GM19452 (cell line): Measurements from ENCODE around the gene DNAAF5.
"Not testable (repeated sequence)": the region's sequence is repeated elsewhere in the genome, so short reads cannot be mapped to it uniquely, and the experiment has no call there.

Experiments
- ATAC-seq: cut with Tn5 transposase; IDR thresholded peaks from one replicate; pipeline ENCODE4 v1.9.1; 2021; ENCODE audit not compliant: unreplicated experiment

Gene DNAAF5

GRCh38 chr7:780081-780480 lies 53.6 kb downstream of the DNAAF5 start:
- no peak for ATAC-seq

DNA sequence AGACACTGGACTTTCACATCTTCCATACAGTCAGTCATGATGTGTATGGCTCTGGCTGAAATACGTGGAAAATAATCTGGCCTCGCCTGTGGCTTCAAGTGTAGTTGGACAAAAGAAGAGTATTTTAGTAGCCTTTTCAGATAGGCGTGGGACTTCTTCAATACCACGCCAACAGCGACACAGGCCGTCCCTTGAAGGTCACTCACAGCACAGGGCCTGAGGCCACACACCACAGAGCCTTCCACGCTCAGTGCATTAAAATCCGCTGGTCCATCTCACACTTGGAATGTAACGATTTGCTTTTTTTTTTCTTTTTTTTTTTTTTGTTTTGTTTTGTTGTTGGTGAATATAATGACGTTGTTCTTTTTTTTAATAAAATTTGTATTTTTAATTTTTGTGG lies 54.0 kb downstream of the DNAAF5 start:
- ATAC-seq: no peak

GRCh38 chr7:781186-781849 lies 54.8 kb downstream of the DNAAF5 start:
- ATAC-seq: no peak

DNA sequence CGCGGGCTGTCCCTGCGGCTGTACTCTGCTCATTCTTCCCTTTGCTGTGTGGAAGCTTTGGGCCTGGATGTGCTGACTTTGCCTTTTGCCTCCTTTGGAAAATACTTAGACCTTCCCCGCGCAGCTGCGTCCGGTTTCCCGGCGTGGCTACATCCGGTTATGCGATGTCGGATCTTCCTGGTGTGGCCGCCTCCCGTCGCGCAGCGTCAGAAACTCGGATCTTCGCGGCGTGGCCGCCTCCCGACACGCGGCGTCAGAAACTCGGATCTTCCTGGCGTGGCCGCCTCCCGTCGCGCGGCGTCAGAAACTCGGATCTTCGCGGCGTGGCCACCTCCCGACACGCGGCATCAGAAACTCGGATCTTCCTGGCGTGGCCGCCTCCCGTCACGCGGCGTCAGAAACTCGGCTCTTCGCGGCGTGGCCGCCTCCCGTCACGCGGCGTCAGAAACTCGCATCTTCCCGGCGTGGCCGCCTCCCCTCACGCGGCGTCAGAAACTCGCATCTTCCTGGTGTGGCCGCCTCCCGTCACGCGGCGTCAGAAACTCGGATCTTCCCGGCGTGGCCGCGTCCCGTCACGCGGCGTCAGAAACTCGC lies 55.5 kb downstream of the DNAAF5 start:
- ATAC-seq: no peak

- no peak for ATAC-seq
These were observed 56.4 kb downstream of the DNAAF5 start for GRCh38 chr7:782718-783449.

DNA sequence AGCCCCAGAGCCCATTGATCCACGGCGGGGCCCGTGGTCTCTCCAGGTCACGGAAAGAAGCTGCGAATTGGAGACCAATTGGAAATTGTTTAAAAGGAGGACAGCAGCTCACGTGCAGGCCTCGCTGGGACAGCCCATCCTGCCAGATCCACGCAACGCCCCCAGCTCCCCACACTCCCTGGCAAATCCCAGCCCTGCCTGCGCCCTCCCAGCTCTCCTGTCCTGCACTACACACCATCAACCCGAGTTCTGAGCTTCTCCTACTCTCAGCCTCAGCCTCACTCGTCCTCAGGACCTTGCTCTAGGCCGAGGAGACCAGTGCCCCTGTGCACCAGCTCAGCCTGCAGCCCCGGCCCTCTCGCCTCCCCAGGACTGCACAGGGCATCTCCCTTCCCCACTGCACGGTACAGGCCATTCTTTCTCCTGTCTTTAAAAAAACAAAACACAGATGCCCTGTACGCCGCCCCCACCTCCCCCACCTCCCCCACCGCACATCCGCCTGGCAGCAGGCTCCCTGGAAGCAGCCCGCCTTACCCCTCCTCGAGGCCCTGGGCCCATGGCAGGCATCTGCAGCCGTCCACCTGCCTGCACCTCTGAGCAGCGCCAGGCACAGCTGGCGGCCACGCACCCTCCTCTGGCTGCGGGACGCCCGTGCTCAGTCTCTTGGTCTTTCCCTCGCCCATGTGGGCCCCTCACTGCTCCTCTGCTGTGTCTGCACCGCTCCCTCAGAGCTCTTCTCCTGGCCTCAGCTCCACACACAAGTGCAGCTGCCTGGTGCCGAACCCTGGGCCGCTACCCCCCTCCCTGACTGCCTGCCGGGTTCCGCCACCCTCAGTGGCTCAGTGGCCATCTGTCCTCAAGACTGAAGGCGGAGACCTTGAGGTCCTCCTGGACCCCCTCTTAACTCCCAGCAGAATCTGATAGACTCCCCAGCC lies 57.3 kb downstream of the DNAAF5 start:
- no peak for ATAC-seq

DNA sequence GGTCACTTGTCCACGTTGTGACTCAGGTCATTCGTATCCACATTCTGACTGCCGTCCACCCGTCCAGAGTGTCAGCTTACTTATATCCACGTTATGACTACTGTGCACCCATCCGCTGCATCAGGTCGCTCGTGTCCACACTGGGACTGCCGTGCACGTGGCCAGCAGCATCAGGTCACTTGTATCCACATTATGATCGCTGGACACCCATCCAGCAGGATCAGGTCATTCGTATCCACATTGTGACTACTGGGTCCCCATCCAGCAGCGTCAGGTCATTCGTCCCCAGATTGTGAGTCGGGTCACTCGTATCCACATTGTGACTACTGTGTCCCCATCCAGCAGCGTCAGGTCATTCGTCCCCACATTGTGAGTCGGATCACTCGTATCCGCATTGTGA lies 58.5 kb downstream of the DNAAF5 start:
- ATAC-seq: no peak

- ATAC-seq: no peak
These were observed 58.9 kb downstream of the DNAAF5 start for GRCh38 chr7:785416-785815.

DNA sequence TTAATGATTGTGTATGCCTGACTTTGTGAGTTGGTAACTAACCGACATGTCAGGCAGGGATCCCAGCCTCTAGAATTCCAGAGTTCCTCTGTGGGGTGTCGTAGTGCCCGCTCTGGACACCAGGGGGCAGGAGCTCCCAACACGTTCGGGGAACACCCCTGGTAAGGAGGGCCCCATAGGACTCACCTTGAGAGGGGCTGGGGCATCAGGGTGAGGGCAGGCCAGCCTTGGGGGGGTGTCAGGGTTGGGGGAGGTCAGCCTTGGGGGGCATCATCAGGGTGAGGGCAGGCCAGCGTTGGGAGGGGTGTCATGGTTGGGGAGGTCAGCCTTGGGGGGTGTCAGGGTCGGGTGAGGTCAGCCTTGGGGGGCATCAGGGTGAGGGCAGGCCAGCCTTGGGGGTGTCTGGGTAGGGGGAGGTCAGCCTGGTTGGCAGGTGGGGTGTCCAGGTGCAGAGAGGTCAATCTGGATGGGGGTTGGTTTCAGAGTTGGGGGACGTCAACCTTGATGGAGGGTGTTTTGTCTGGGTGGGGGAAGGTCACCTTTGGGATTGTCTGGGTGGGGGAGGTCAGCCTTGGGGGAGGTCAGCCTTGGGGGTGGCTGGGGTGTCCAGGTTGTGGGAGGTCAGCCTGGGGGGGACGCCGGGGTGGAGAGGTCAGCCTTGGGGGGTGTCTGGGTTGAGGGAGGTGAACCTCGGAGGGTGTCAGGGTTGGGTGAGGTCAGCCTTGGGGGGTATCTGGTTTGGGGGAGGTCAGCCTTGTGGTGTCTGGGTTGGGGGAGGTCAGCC lies 60.2 kb downstream of the DNAAF5 start:
- no peak for ATAC-seq

- ATAC-seq: no peak
These were observed 61.1 kb downstream of the DNAAF5 start for GRCh38 chr7:787332-788240.

DNA sequence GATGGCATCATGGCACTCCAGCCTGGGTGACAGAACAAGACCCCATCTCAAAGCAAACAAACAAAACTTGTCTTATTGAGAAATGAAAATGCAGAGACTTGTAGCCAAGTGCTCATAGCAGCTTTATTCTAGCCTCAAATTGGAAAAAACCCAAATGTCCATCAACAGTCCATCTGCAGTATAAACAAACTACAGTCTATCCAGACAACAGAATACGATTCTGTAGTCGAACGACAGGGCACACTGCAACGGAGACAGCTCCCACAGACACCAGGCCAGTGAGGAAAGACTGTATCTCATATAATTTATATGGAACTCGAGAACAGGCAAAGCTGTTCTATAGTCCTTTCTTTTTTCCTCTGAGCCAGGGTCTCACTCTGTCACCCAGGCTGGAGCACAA lies 65.0 kb downstream of the DNAAF5 start:
- no peak for ATAC-seq

DNA sequence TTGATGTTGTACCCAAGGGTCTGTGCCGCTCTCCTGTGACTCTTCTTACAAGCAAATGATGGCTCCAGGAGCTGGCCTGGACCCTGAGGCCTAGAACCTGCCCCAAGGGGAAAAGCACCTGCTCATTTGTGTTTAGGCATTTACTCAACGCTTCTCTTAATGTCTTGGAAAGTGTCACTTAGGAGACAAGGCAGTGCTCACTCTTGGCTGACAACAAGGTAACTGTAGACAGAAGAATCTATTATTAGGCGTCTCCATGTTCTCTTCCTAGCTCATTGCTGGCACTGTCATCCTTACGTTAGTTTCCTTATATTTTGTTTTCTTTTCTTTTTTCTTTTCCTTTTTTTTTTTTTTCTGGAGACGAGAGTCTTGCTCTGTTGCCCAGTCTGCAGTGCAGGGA lies 67.7 kb downstream of the DNAAF5 start:
- ATAC-seq: no peak

DNA sequence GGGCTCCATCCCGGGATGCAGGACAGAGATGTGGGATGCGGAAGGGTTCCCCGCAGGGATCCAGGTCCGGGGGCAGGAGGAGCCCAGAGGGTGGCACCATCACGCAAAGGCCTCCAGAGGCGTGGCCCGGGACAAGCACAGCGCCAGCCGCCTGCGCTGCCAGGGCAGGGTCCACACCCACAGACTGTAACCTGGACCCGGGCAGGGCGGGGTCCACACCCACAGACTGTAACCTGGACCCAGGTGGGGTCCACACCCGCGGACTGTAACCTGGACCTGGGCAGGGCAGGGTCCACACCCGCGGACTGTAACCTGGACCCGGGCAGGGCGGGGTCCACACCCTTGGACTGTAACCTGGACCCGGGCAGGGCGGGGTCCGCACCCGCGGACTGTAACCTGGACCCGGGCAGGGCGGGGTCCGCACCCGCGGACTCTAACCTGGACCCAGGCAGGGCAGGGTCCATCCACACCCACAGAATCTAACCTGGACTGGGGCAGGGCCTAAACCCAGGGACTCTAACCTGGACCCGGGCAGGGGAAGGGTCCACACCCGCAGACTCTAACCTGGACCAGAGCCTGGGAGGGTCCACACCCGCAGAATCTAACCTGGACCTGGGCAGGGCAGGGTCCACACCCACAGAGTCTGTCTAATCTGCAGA lies 68.3 kb downstream of the DNAAF5 start:
- no peak for ATAC-seq

DNA sequence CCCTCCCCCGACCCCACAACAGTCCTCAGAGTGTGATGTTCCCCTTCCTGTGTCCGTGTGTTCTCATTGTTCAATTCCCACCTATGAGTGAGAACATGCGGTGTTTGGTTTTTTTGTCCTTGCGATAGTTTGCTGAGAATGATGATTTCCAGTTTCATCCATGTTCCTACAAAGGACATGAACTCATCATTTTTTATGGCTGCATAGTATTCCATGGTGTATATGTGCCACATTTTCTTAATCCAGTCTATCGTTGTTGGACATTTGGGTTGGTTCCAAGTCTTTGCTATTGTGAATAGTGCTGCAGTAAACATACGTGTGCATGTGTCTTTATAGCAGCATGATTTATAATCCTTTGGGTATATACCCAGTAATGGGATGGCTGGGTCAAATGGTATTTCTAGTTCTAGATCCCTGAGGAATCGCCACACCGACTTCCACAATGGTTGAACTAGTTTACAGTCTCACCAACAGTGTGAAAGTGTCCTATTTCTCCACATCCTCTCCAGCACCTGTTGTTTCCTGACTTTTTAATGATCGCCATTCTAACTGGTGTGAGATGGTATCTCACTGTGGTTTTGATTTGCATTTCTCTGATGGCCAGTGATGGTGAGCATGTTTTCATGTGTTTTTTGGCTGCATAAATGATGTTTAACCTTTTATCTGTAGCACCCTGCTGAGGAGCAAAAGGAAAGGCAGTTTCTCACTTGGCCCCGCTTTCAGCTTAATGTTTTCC lies 70.1 kb downstream of the DNAAF5 start:
- ATAC-seq: not testable (repeated sequence)

- no peak for ATAC-seq
These were observed 72.5 kb downstream of the DNAAF5 start for GRCh38 chr7:798921-799470.

GRCh38 chr7:800692-801091 lies 74.2 kb downstream of the DNAAF5 start:
- no peak for ATAC-seq

GRCh38 chr7:801351-801750 lies 74.9 kb downstream of the DNAAF5 start:
- ATAC-seq: not testable (repeated sequence)

GRCh38 chr7:801940-802381 lies 75.5 kb downstream of the DNAAF5 start:
- no peak for ATAC-seq
